Stimulated activated naive CD8-positive, alpha-beta T cell treated with anti-CD3 and anti-CD28 coated beads, Interleukin-15, amount 100 ng/mL, for 72 hours (primary cell): ENCODE data around the gene CTNNA2.
"Not testable (repeated sequence)": the region's sequence is repeated elsewhere in the genome, so short reads cannot be mapped to it uniquely, and the experiment has no call there.

Experiments
- ATAC-seq: fragments of 150-1000 bp; cut with Tn5 transposase; 2 replicates; pipeline ENCODE4 v1.10.0; 2021; ENCODE audit warnings: mild to moderate bottlenecking, moderate library complexity
- DNase-seq, 2 donors: peaks; one replicate each; pipeline ENCODE4 v3.0.0; 2021 to 2022
- H3K27ac Mint-ChIP-seq, 2 donors: one replicate each; pipeline ENCODE4 v1.8.0; 2022; ENCODE audit warnings: mild to moderate bottlenecking in 2 of 2, mixed read lengths in 2 of 2, moderate library complexity in 2 of 2
- H3K27me3 Mint-ChIP-seq: one replicate; pipeline ENCODE4 v1.8.0; 2022; ENCODE audit warnings: mixed read lengths
- H3K4me1 Mint-ChIP-seq: one replicate; pipeline ENCODE4 v1.8.0; 2022; ENCODE audit warnings: mild to moderate bottlenecking, mixed read lengths
- H3K4me3 Mint-ChIP-seq, 2 donors: one replicate each; pipeline ENCODE4 v1.8.0; 2022; ENCODE audit warnings: mild to moderate bottlenecking in 2 of 2, mixed read lengths in 2 of 2, moderate library complexity in 1 of 2
- H3K9me3 Mint-ChIP-seq, 2 donors: one replicate each; pipeline ENCODE4 v1.8.0; 2022; ENCODE audit warnings: mixed read lengths in 2 of 2

The CTNNA2 gene

GRCh38 chr2:80002568-80003157 is 489.8 kb downstream of the CTNNA2 start:
- H3K27ac Mint-ChIP-seq: no peak overlapping the region
- no peak overlapping the region for H3K4me3 Mint-ChIP-seq
- no peak for ATAC-seq
- no peaks in the 10 kb centered on the region for H3K27me3 Mint-ChIP-seq
- no peaks in the 10 kb centered on the region for H3K4me1 Mint-ChIP-seq
- DNase-seq: no peak
- peaks cover 0 to 5% of the 10 kb centered on the region in 2 donors for H3K9me3 Mint-ChIP-seq

- DNase-seq (no peak), ATAC-seq (no peak)
- no peaks in the 10 kb centered on the region for H3K9me3 Mint-ChIP-seq
- no peak overlapping the region for H3K4me3 Mint-ChIP-seq
- peaks cover 6% of the 10 kb centered on the region for H3K27me3 Mint-ChIP-seq
- H3K4me1 Mint-ChIP-seq: no peaks in the 10 kb centered on the region
- no peak overlapping the region for H3K27ac Mint-ChIP-seq
Observed at GRCh38 chr2:80007777-80008503, 495.1 kb downstream of the CTNNA2 start.

GRCh38 chr2:80008596-80008995 is 495.7 kb downstream of the CTNNA2 start:
- no peak for ATAC-seq
- Mint-ChIP-seq H3K27ac (no peak overlapping the region), H3K27me3 (peaks cover 6% of the 10 kb centered on the region), H3K4me1 (no peaks in the 10 kb centered on the region), H3K4me3 (no peak overlapping the region), H3K9me3 (no peaks in the 10 kb centered on the region)
- DNase-seq: no peak

GRCh38 chr2:80009211-80009610 is 496.4 kb downstream of the CTNNA2 start:
- Mint-ChIP-seq H3K4me3 (no peak overlapping the region), H3K27me3 (peaks cover 6% of the 10 kb centered on the region), H3K9me3 (no peaks in the 10 kb centered on the region), H3K27ac (no peak overlapping the region), H3K4me1 (no peaks in the 10 kb centered on the region)
- ATAC-seq (no peak), DNase-seq (no peak)

GRCh38 chr2:80012061-80012460 is 499.2 kb downstream of the CTNNA2 start:
- H3K27ac Mint-ChIP-seq: no peak overlapping the region
- H3K27me3 Mint-ChIP-seq: peaks cover 6% of the 10 kb centered on the region
- no peaks in the 10 kb centered on the region for H3K9me3 Mint-ChIP-seq
- no peaks in the 10 kb centered on the region for H3K4me1 Mint-ChIP-seq
- no peak for DNase-seq
- no peak overlapping the region for H3K4me3 Mint-ChIP-seq
- ATAC-seq: no peak

GRCh38 chr2:80014637-80015036 is 501.8 kb downstream of the CTNNA2 start:
- DNase-seq (no peak), ATAC-seq (no peak)
- Mint-ChIP-seq H3K4me3 (no peak overlapping the region), H3K27ac (no peak overlapping the region), H3K9me3 (no peaks in the 10 kb centered on the region), H3K27me3 (no peaks in the 10 kb centered on the region), H3K4me1 (no peaks in the 10 kb centered on the region)

GRCh38 chr2:80016171-80016570 is 503.3 kb downstream of the CTNNA2 start:
- no peak overlapping the region for H3K27ac Mint-ChIP-seq
- no peak for DNase-seq
- H3K27me3 Mint-ChIP-seq: no peaks in the 10 kb centered on the region
- H3K4me3 Mint-ChIP-seq: no peak overlapping the region
- peaks cover 0 to 6% of the 10 kb centered on the region in 2 donors for H3K9me3 Mint-ChIP-seq
- H3K4me1 Mint-ChIP-seq: no peaks in the 10 kb centered on the region
- no peak for ATAC-seq

GRCh38 chr2:80019571-80020460 is 507.0 kb downstream of the CTNNA2 start:
- Mint-ChIP-seq H3K4me3 (no peak overlapping the region), H3K9me3 (peaks cover 6 to 9% of the 10 kb centered on the region in 2 donors), H3K4me1 (no peaks in the 10 kb centered on the region), H3K27ac (no peak overlapping the region), H3K27me3 (no peaks in the 10 kb centered on the region)
- DNase-seq: no peak
- no peak for ATAC-seq

- DNase-seq (no peak), ATAC-seq (no peak)
- Mint-ChIP-seq H3K9me3 (peaks cover 8 to 9% of the 10 kb centered on the region in 2 donors), H3K27me3 (no peaks in the 10 kb centered on the region), H3K4me1 (no peaks in the 10 kb centered on the region), H3K4me3 (no peak overlapping the region), H3K27ac (no peak overlapping the region)
Observed at GRCh38 chr2:80022018-80022417, 509.2 kb downstream of the CTNNA2 start.

GRCh38 chr2:80026040-80026729 is 513.3 kb downstream of the CTNNA2 start:
- Mint-ChIP-seq H3K9me3 (peaks cover 6 to 9% of the 10 kb centered on the region in 2 donors), H3K27me3 (no peaks in the 10 kb centered on the region), H3K4me3 (no peak overlapping the region), H3K27ac (no peak overlapping the region), H3K4me1 (no peaks in the 10 kb centered on the region)
- ATAC-seq: no peak
- DNase-seq: no peak

- H3K4me3 Mint-ChIP-seq: no peak overlapping the region
- H3K27ac Mint-ChIP-seq: no peak overlapping the region
- H3K27me3 Mint-ChIP-seq: no peaks in the 10 kb centered on the region
- no peak for ATAC-seq
- H3K9me3 Mint-ChIP-seq: peaks cover 6 to 9% of the 10 kb centered on the region in 2 donors
- no peak for DNase-seq
- H3K4me1 Mint-ChIP-seq: no peaks in the 10 kb centered on the region
Observed at GRCh38 chr2:80028051-80028450, 515.2 kb downstream of the CTNNA2 start.

GRCh38 chr2:80028584-80028983 is 515.7 kb downstream of the CTNNA2 start:
- ATAC-seq (no peak), DNase-seq (no peak)
- Mint-ChIP-seq H3K4me1 (no peaks in the 10 kb centered on the region), H3K9me3 (peaks cover 6 to 9% of the 10 kb centered on the region in 2 donors), H3K4me3 (no peak overlapping the region), H3K27me3 (no peaks in the 10 kb centered on the region), H3K27ac (no peak overlapping the region)

GRCh38 chr2:80030135-80030534 is 517.3 kb downstream of the CTNNA2 start:
- Mint-ChIP-seq H3K27ac (no peak overlapping the region), H3K27me3 (no peaks in the 10 kb centered on the region), H3K4me1 (no peaks in the 10 kb centered on the region), H3K4me3 (no peak overlapping the region), H3K9me3 (peaks cover 0 to 6% of the 10 kb centered on the region in 2 donors)
- ATAC-seq (no peak), DNase-seq (no peak)

GRCh38 chr2:80032684-80033083 is 519.8 kb downstream of the CTNNA2 start:
- not testable (repeated sequence) for H3K9me3 Mint-ChIP-seq, H3K27me3 Mint-ChIP-seq, H3K4me3 Mint-ChIP-seq, H3K4me1 Mint-ChIP-seq, ATAC-seq, H3K27ac Mint-ChIP-seq, DNase-seq

GRCh38 chr2:80035749-80036285 is 523.0 kb downstream of the CTNNA2 start:
- H3K27ac Mint-ChIP-seq: no peak overlapping the region
- no peaks in the 10 kb centered on the region for H3K9me3 Mint-ChIP-seq

More at GRCh38 chr2:80035749-80036285, 523.0 kb downstream of the CTNNA2 start:
- Mint-ChIP-seq H3K4me1 (no peaks in the 10 kb centered on the region), H3K4me3 (no peak overlapping the region), H3K27me3 (no peaks in the 10 kb centered on the region)
- ATAC-seq (no peak), DNase-seq (no peak)
